Omental fat pad (tissue), 4 donors: Measurements from ENCODE around the gene FAM222A. TPM values are rescaled to one million over a fixed set of nuclear protein-coding genes. Genes with fewer than 3 reads are reported as not detected.

Experiments
- ATAC-seq: fragments of 150-250 bp; one replicate; pipeline ENCODE4 v1.9.1; 2016; ENCODE audit warnings: mild to moderate bottlenecking, moderate library complexity; ENCODE audit not compliant: low FRiP score
- DNase-seq: peaks from one replicate; pipeline ENCODE4 v3.0.0-alpha.2; 2019; ENCODE audit warnings: low spot score
- total RNA-seq, 4 donors: library from RNA; depleted of rRNA; stranded (reverse); fragments of >200 nt; gene quantifications; one replicate each; pipeline ENCODE4 v1.1.0, GENCODE V29; 2016
- TF ChIP-seq, protein P1 (sequence below), 3 donors: fragments of 450-650 bp; IDR thresholded peaks; one replicate each; pipeline ENCODE4 v1.5.1; 2016 to 2017; ENCODE audit warnings: antibody characterized with exemption in 3 of 3, mild to moderate bottlenecking in 3 of 3, moderate library complexity in 2 of 3

Gene FAM222A
- total RNA-seq, 4 donors from 2014 or later = 0.94 to 2.6 (median 2.3) TPM; not detected in 1

DNA sequence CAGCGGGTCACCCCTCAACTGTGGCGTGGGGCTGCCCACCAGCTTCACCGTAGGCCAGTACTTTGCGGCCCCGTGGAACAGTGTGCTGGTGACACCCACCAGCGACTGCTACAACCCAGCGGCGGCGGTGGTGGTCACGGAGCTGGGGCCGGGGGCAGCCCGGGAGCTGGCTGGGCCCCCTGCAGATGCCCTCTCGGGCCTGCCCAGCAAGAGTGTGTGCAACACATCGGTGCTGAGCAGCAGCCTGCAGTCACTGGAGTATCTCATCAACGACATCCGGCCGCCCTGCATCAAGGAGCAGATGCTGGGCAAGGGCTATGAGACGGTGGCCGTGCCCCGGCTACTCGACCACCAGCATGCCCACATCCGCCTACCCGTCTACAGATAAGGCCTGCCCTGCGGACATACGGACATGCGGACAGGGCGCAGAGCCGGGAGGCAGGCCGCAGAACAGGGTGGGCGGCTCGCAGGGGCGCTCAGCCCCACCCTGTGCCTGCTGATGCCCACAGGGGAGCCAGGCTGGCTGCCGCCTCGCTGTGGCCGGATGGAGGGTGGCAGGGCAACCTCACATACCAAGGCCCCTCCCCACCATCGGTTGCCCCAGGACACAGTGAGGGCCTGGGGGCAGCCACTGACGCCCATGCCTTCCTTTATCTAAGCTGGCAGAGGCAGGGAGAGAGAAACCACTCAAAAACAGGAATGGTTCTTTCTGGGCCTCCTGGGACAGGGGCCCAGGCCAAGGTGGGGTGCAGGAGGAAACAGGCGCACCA, 55.5 kb downstream of the FAM222A start:
- peak; percentile 20 for DNase-seq
- TF ChIP-seq, protein P1, sequence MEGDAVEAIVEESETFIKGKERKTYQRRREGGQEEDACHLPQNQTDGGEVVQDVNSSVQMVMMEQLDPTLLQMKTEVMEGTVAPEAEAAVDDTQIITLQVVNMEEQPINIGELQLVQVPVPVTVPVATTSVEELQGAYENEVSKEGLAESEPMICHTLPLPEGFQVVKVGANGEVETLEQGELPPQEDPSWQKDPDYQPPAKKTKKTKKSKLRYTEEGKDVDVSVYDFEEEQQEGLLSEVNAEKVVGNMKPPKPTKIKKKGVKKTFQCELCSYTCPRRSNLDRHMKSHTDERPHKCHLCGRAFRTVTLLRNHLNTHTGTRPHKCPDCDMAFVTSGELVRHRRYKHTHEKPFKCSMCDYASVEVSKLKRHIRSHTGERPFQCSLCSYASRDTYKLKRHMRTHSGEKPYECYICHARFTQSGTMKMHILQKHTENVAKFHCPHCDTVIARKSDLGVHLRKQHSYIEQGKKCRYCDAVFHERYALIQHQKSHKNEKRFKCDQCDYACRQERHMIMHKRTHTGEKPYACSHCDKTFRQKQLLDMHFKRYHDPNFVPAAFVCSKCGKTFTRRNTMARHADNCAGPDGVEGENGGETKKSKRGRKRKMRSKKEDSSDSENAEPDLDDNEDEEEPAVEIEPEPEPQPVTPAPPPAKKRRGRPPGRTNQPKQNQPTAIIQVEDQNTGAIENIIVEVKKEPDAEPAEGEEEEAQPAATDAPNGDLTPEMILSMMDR (IDR thresholded peaks at IDR 0.05) = no peak
- no peak for ATAC-seq

DNA sequence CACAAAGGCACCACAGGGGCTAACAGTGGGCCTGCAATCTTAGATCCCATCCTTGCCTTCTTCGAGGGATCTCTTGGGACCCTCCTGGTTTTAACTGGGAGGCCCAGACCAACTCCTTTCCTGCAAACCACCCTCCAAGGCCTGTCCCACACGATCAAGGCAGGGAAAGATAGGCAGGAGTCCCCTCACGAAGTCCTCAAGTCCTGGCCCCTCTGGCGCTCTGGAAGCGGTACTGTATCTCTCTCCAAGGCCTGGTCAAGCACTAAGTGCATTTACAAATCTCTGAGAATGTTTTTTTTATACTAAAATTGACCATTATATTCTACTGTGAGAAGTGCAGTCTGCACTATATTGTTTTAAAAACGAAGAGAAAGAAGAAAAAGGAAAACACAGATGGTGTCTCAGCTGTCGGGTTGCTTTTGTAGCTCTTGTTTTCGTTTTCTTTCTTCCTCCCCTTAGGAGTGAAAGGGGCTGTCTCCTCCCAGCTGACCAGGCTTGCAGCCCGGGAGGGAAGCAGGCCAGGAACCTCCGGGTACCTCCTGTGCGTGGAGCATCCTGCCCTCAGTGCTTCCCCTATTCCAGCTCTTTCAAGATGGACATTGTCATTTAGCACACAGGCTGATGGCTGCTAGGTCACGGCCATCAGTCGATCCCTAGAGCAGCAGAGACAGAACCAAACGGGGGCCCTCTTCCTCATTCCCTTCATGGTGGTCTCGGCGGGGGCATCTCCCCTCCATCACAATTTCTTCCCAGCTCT, 56.7 kb downstream of the FAM222A start:
- DNase-seq (no peak), ATAC-seq (no peak)
- TF ChIP-seq, protein P1 (IDR thresholded peaks at IDR 0.05) = no peak

DNA sequence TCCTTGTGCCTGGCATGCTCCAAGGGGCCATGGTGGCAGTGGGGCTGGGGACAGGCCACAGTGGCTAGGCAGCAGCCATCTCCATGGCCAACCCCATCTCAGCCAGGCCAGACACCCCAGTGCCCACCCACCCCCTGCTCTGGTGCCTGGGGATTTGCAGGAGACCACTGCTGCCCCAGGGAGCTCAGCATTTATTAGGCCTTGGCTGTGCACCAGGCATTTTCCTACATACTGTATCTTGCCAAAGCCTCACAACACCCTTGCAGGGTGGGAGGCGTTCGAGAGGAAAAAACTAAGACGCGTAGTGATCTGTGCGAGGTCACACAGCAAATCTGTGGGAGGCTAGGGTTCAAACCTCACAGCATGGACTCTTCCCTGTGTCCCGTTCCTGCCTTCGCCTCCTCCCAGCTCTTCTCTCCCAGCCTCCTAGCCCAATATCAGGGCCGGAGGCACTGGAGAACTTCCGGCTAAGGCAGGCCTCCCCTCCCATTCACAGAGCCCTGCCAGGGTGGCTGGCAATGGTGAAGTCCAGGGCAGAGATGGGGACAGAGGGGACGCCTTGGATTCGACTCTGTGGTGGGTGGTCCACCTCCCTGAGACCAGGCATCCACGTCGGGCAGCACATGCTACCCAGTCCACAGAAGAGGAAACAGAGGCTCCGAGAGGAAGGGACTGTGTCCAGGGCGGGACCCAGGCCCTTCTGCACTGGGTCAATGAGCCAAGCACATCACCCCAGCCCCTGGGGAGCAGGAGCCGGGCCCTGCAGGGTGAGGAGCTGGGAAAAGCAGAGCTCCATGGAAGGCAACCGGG, 57.4 kb downstream of the FAM222A start:
- no peak for ATAC-seq
- DNase-seq = no peak
- TF ChIP-seq, protein P1 (IDR thresholded peaks at IDR 0.05) = no peak

DNA sequence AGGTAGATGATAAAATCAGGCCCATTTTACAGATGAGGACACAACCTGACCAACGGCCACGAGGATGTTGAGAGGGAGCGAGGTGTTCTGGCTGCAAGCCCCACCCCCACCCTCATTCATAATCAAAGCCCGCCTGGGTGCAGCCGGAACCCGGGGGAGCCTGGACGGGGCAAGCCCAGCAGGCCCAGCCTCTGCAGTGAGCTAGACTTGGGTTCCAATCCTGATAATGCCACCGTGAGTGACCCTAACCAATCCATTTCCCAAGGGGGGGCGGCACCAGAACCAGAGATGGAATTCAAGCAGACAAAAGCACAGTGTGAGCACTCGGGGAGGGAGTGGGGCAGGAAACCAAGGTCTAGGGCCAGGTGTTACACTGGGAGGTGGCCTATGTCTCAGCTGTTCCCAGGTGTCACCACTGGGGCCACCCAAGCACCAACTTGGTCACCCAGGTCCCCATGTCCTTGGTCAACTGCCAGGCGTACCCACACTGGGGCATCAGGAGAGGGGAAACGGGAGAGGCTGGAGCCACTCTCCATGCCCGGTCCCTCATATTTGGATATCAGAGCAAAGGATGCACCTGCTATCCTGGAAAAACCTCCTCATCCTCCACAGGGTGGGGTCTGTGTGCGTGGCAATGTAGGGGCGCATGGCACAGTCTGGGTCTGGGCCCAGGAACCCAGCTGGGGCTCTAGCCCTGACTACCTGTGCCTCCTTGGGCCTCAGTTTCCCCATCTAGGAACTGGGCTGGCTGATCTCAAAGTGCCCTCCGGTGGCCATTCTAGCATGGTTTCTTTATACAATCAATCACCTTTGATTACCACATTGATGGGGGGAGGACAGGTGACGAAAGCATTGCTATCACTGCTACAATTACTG, 58.4 kb downstream of the FAM222A start:
- no peak for DNase-seq
- TF ChIP-seq, protein P1 (IDR thresholded peaks at IDR 0.05) = no peak
- ATAC-seq = no peak

DNA sequence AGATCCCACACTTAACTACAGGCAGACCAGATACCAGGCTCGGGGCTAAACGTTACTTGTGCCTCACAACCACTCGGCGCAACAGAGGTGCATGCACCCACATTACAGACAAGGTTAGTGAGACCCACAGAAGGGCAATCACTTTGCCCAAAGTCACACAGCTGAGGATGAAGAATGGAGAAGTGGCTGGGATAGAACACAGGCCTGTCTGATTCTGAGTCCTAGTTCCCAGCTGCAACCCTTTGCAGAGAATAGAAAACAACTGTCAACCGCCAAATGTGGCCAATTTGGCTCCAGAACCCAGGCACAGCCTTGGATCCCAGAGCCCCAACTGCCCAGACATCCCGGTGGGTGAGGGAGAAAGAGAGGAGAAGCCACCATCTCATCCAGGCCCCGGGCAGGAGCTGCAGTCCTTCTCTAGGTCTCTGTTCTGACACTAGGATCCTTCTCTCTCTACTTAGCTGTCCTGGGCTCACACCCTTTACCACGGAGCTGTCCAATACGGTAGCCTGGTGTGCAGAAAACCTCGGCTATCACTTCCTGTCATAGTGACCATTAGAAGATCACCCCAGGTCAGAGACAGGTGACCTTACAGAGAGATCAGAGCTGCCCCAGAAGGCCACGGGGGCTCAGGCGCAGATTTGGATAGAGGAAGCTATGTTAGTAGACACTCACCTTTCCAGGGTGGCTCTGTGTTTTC, 59.1 kb downstream of the FAM222A start:
- TF ChIP-seq, protein P1 (IDR thresholded peaks at IDR 0.05) = no peak
- ATAC-seq (no peak), DNase-seq (no peak)
